Measurements from ENCODE around the gene MAPK6. TPM values are rescaled to one million over a fixed set of nuclear protein-coding genes. Genes with fewer than 3 reads are reported as not detected.

Gene MAPK6
- total and polyA plus RNA-seq, 2 of the 4 experiments (the other 2 are of a cell fraction) = 22.6 to 60.6 TPM

GRCh38 chr15:52098323-52098722 is 79.3 kb downstream of the MAPK6 start:
- H3K9me1 ChIP-seq (ENCODE audit: insufficient read depth, low read length) = peaks cover 18% of the 10 kb centered on the region
- H2AFZ ChIP-seq (replicated peaks; ENCODE audit: low read length, poor library complexity) = no peak overlapping the region
- no peaks in the 10 kb centered on the region for H3K27me3 ChIP-seq (ENCODE audit: control insufficient read depth, insufficient read depth, low read length)
- H4K5ac ChIP-seq (ENCODE audit: low read depth, low read length) = no peak overlapping the region
- H4K91ac ChIP-seq (ENCODE audit: insufficient read depth, low read depth, low read length) = no peak overlapping the region
- H3K4ac ChIP-seq (ENCODE audit: low read depth, low read length) = no peak overlapping the region
- no peak overlapping the region for H2AK9ac ChIP-seq (replicated peaks; ENCODE audit: low read depth, low read length, poor library complexity)
- no peak overlapping the region for H4K8ac ChIP-seq (ENCODE audit: low read depth in 2 of 2, low read length in 2 of 2)
- WGBS, 2 experiments (ENCODE audit: extremely low coverage in 2 of 2, insufficient read length in 1 of 2) = no CpG with 5 or more reads among the region's 2 CpGs
- CTCF ChIA-PET = no interaction called here
- no peaks in the 10 kb centered on the region for H3K9me3 ChIP-seq (ENCODE audit: control insufficient read depth, insufficient read depth, low read length)
- no peak overlapping the region for H3K56ac ChIP-seq (ENCODE audit: extremely low read depth, insufficient read depth, low read length)
- no peak overlapping the region for H2BK5ac ChIP-seq (ENCODE audit: low read depth, low read length, poor library complexity, severe bottlenecking)
- POLR2A ChIA-PET (ENCODE audit: unreplicated experiment) = no interaction called here
- no TSS peak for BruUV-seq (replicated peaks)
- in situ Hi-C loops (cut with MboI; ENCODE audit: low sequenced_read_pairs) = no loop called here
- H3K27ac ChIP-seq (ENCODE audit: insufficient read depth, low read length) = no peak overlapping the region
- DNase-seq (no peak), ATAC-seq (ENCODE audit: low read depth) (no peak)
- H3K18ac ChIP-seq (ENCODE audit: low read depth, low read length) = no peak overlapping the region
- H2BK20ac ChIP-seq (ENCODE audit: low read depth, low read length) = no peak overlapping the region
- peaks cover 0 to 14% of the 10 kb centered on the region in 2 experiments; a peak in 1 of 4 replicates for H3K79me1 ChIP-seq (ENCODE audit: low read depth in 1 of 2, low read length in 2 of 2)
- H4K20me1 ChIP-seq (ENCODE audit: insufficient read depth, low read length) = no peaks in the 10 kb centered on the region
- no peak overlapping the region for H3K23ac ChIP-seq (ENCODE audit: low read depth, low read length)
- dilution Hi-C loops (cut with HindIII; ENCODE audit: low sequenced_read_pairs, unreplicated experiment) = no loop called here
- intact Hi-C loops (cut with micrococcal nuclease) = no loop called here
- no peak overlapping the region for H3K4me2 ChIP-seq (ENCODE audit: low read depth, low read length)
- H3K9ac ChIP-seq (ENCODE audit: low read depth, low read length) = no peak overlapping the region
- H3K36me3 ChIP-seq (ENCODE audit: control insufficient read depth, insufficient read depth, low read length) = no peaks in the 10 kb centered on the region
- H2AK5ac ChIP-seq (ENCODE audit: low read depth, low read length) = no peak overlapping the region
- no peak overlapping the region for H2BK15ac ChIP-seq (ENCODE audit: low read depth, low read length)
- peaks cover 23% of the 10 kb centered on the region for H3K4me1 ChIP-seq (ENCODE audit: control insufficient read depth, insufficient read depth, low read length)
- peak; percentile 93 for TF ChIP-seq CEBPB (IDR thresholded peaks at IDR 0.05; ENCODE audit: low read depth, low read length)
- TF ChIP-seq POLR2A (IDR thresholded peaks at IDR 0.05; ENCODE audit: low read depth, low read length) = no peak
- no peak for TF ChIP-seq RAD21 (IDR thresholded peaks at IDR 0.05; ENCODE audit: low read length)
- no peak for TF ChIP-seq MAFK (IDR thresholded peaks at IDR 0.05; ENCODE audit: low read depth, low read length)
- TF ChIP-seq USF2 (IDR thresholded peaks at IDR 0.05; ENCODE audit: low read depth, low read length) = no peak
- no peak overlapping the region for H3K14ac ChIP-seq (replicated peaks; ENCODE audit: low read depth, low read length)
- no peak overlapping the region for H2BK120ac ChIP-seq (ENCODE audit: low read depth, low read length)
- no peak overlapping the region for H3K4me3 ChIP-seq (ENCODE audit: insufficient read depth, low read depth, low read length)

All from IMR-90 (cell line).